Activated CD4-positive, alpha-beta memory T cell treated with anti-CD3 and anti-CD28 coated beads, Interleukin-2, amount 10 ng/mL, durations not matched to agents 7 days and 5 days (primary cell): ENCODE data around the gene ZBTB17. TPM values are rescaled to one million over a fixed set of nuclear protein-coding genes. Genes with fewer than 3 reads are reported as not detected.

Experiments used
- CTCF ChIA-PET: fragments of 350-600 bp; sonication (Branson Sonifier 250); formaldehyde crosslinking; loops from one replicate; lab custom pipeline; 2021; ENCODE audit warnings: antibody characterized with exemption, inconsistent platforms; lab: Charles Lee
- POLR2A ChIA-PET: fragments of 350-600 bp; sonication (Branson Sonifier 250); formaldehyde crosslinking; loops from one replicate; lab custom pipeline; 2021; ENCODE audit warnings: antibody characterized with exemption; lab: Charles Lee
- DNase-seq: peaks from one replicate; pipeline ENCODE4 v3.0.0-alpha.2; 2020
- H3K27ac Mint-ChIP-seq: one replicate; pipeline ENCODE4 v1.8.0; 2021; ENCODE audit warnings: mild to moderate bottlenecking, mixed read lengths
- H3K27me3 Mint-ChIP-seq: one replicate; pipeline ENCODE4 v1.8.0; 2021; ENCODE audit warnings: mixed read lengths
- H3K36me3 Mint-ChIP-seq: one replicate; pipeline ENCODE4 v1.8.0; 2021; ENCODE audit warnings: low read depth, mixed read lengths
- H3K4me1 Mint-ChIP-seq: one replicate; pipeline ENCODE4 v1.8.0; 2021; ENCODE audit warnings: mixed read lengths
- H3K4me3 Mint-ChIP-seq: one replicate; pipeline ENCODE4 v1.8.0; 2021; ENCODE audit warnings: mild to moderate bottlenecking, mixed read lengths
- H3K9me3 Mint-ChIP-seq: one replicate; pipeline ENCODE4 v1.8.0; 2021; ENCODE audit warnings: mixed read lengths
- total RNA-seq, 2 experiments: library from RNA; stranded (reverse); gene quantifications; one replicate each; pipeline ENCODE4 v1.2.3, GENCODE V29; 2021

ZBTB17 gene
- total RNA-seq, 2 experiments from 2014 or later = 43.8 to 48.0 TPM

DNA sequence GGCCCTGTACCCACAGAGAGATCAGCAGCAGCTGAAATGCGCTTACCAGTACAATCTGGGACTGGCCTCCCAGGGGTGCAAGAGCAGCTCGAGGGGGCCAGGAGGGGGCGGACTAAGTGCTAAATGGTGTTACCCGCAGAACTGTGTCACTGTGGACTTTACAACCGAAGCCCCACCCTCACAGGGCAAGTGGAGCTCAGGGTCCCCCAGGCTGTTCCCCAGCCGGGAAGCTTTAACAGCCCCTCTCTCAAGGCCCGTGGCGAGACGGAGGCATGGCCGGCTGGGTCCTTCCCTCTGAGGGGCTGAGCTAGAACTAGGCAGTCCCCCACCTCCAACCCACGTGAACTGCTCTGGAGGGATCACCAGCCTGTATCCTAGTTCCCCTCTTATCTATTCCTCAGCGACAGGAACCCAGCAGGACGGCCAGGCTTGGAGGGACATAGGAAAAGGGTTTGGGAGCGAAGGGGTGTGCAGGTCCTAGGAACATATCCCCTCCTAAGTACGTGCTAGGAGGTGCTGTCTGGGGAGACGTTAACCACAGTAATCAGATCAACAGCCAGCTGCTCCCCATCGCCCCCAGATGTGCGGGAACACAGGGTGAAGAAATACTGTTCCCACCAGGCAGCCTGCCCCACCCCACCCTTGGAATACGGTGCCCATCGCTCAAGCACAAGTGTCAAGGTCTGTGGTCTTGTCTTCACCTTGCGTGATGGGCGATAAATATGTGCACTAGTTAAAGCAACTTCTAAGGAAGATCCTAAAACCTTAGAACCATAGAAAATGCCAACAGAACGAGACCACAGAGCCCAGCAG is 24.4 kb downstream of the ZBTB17 start:
- Mint-ChIP-seq H3K27ac (peak overlapping the region; percentile 88), H3K36me3 (peaks cover 30% of the 10 kb centered on the region), H3K27me3 (no peaks in the 10 kb centered on the region), H3K4me3 (peak overlapping the region; percentile 3), H3K4me1 (peaks cover 80% of the 10 kb centered on the region), H3K9me3 (no peaks in the 10 kb centered on the region)
- DNase-seq = peak; percentile 44
- ChIA-PET CTCF (interaction anchor here (1.3 kb wide), 1 partner anchor 24 kb away, joined by 3 read pairs; the partner anchor contains the start of gene ZBTB17), POLR2A (interaction anchor here (0.8 to 4.7 kb wide), 4 partner anchors 11 to 24 kb away, joined by 5 to 31 read pairs (median 14); partner anchors contain the start of gene ZBTB17)

DNA sequence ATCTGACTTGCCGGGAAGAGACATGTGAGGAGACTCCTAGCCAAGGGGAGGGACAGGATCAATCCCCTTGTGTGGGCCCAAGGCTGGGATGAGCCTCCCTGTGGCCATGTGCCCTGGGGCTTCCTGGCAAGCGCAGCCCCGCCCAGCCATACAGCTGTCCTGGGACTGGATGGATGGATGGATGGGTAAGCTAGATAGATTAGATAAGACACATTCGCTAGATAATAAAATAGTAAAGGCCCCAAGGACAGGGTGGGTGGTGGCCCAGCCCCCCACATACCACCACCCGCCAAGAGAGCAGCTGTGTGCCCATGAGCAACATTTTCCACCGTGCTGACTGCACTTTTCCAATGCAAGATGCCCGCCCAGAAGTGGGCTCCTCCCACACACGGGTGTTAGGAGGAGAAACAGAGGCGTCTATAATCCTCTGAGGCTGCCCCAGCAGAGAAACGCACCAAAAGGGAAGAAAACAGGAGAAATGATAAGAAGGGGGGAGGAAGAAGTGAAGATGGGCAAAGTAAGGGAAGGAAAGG is 25.1 kb downstream of the ZBTB17 start:
- no peaks in the 10 kb centered on the region for H3K9me3 Mint-ChIP-seq

DNA sequence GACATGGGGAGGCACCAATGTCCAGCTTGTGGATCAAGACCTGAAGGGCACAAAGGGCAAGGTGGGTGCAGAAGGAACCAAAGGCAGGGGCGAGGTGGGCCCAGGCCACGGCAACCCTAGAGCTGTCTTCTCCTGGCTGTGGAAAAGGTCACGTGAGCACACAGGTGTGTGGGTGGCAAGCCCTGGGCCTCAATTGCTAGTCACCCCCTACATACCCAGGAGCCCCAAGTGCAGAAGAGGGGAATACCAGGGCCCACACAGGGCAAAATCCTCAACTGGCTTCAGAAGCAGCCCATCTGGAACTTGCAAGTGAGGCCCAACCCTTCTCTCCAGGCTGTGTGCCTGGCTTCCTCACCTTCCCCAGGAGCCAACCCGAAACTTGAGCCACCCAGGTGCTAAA is 25.6 kb downstream of the ZBTB17 start:
- H3K36me3 Mint-ChIP-seq = peaks cover 37% of the 10 kb centered on the region
- ChIA-PET CTCF (interaction anchor here (1.4 kb wide), 1 partner anchor 159 kb away, joined by 4 read pairs; no protein-coding TSS in a partner anchor), POLR2A (interaction anchor here (0.8 to 4.7 kb wide), 9 partner anchors 9 to 117 kb away, joined by 3 to 31 read pairs (median 6); partner anchors contain the start of genes SPEN and ZBTB17)
- no peak for DNase-seq
- H3K9me3 Mint-ChIP-seq = no peaks in the 10 kb centered on the region
- H3K27me3 Mint-ChIP-seq = no peaks in the 10 kb centered on the region
- peak overlapping the region; percentile 88 for H3K27ac Mint-ChIP-seq
- H3K4me1 Mint-ChIP-seq = peaks cover 74% of the 10 kb centered on the region
- no peak overlapping the region for H3K4me3 Mint-ChIP-seq

More for the DNA sequence above, 25.1 kb downstream of the ZBTB17 start:
- ChIA-PET POLR2A (interaction anchor here (0.8 to 4.7 kb wide), 7 partner anchors 8 to 103 kb away, joined by 3 to 31 read pairs (median 6); partner anchors contain the start of genes SPEN and ZBTB17), CTCF (interaction anchor here (1.3 kb wide), 1 partner anchor 25 kb away, joined by 3 read pairs; the partner anchor contains the start of gene ZBTB17)
- Mint-ChIP-seq H3K27me3 (no peaks in the 10 kb centered on the region), H3K4me1 (peaks cover 75% of the 10 kb centered on the region), H3K36me3 (peaks cover 36% of the 10 kb centered on the region), H3K4me3 (peak overlapping the region; percentile 3), H3K27ac (peak overlapping the region; percentile 88)
- DNase-seq = peak; percentile 73

DNA sequence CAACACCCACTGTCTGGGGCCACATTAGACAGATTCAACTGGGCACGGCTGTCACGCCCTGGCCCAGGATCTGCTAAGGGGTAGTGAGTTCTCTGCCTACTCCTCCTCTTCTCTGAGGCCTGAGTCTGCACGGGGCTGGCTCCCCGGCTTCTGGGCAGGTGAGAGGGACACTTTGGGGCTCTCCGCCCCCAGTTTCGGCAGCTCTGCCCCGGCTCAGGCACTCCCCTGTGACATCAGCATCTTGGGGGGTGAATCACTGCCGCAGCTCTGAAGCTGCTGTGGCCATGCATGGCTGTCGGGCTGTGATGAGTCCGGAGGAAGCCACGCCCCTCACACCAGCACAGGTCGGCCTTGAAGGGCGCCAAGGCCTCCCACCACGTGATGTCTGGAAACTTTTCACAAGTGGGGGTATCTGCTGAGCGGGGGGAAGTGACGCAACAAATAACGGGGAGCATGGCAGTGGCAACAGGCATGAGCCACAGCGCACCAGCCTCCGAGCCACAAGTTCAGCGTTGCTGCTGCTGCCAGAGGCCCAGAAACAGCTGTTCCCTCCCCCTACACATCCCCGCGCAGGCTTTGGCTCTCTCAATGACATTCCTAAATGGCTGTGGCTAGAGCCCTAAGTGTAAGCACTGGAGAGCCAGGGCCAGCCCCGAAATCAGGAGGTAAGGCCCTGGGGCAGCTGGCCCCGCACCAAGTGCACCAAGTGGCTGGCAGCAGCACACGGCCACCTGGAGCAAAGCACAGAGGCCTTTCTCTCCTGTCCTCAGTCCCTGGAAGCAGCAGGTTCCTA is 26.3 kb downstream of the ZBTB17 start:
- CTCF ChIA-PET = interaction anchor here (1.4 kb wide), 1 partner anchor 158 kb away, joined by 4 read pairs; no protein-coding TSS in a partner anchor
- POLR2A ChIA-PET = interaction anchor here (0.6 to 4.7 kb wide), 11 partner anchors 9 to 116 kb away, joined by 3 to 31 read pairs (median 5); partner anchors contain the start of genes SPEN and ZBTB17
- Mint-ChIP-seq H3K27ac (peak overlapping the region; percentile 88), H3K36me3 (peaks cover 35% of the 10 kb centered on the region), H3K9me3 (no peaks in the 10 kb centered on the region), H3K4me1 (peaks cover 71% of the 10 kb centered on the region), H3K4me3 (peak overlapping the region; percentile 48), H3K27me3 (no peaks in the 10 kb centered on the region)
- peak; percentile 92 for DNase-seq

DNA sequence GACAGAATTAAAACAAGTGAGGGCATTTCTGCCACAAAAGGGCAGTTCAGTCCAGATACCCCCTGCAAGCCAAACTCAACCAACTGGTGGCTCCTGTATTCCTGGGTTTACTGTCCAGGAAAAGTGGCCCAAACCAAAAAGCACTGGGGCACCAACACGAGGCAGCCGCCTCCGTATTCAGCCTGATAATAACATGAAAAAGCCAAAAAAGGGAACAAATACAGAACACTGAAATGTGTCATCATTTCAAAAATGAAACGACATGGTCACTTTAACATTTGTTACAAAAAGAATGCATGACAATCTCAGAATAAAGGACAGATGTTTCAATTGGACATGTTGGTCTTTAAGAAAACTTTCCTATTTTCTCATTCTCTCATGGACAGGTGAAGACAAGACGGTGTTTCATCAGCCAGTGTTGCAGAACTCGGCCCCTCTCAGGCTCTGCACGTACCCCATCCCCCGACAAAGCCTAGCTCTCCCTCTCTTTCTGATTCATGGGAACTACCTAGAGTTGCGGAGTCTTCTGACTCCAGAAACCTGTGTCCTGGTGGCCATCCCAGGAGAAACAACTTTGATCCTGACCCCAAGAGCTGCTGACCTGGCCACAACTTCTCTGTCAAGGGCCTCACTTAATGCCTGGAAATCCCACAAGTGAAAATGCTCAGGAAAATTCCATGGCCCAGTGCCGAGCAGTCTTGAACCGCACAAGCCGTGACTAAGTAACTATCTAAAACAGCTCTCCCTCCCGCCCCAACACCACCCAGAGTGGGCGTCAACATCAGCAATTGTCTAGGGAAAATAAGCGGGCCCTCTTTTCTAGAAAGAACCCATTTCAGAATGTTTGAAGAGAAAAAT is 27.1 kb downstream of the ZBTB17 start:
- POLR2A ChIA-PET = interaction anchor here (0.6 to 4.7 kb wide), 8 partner anchors 11 to 115 kb away, joined by 3 to 31 read pairs (median 4); partner anchors contain the start of genes SPEN and ZBTB17
- Mint-ChIP-seq H3K4me3 (peak overlapping the region; percentile 48), H3K9me3 (no peaks in the 10 kb centered on the region), H3K27ac (peak overlapping the region; percentile 88), H3K27me3 (no peaks in the 10 kb centered on the region), H3K4me1 (peaks cover 65% of the 10 kb centered on the region), H3K36me3 (peaks cover 30% of the 10 kb centered on the region)
- CTCF ChIA-PET = interaction anchor here (1.4 kb wide), 2 partner anchors 45 to 157 kb away, joined by 3 to 4 read pairs; no protein-coding TSS in a partner anchor
- peak; percentile 33 for DNase-seq

DNA sequence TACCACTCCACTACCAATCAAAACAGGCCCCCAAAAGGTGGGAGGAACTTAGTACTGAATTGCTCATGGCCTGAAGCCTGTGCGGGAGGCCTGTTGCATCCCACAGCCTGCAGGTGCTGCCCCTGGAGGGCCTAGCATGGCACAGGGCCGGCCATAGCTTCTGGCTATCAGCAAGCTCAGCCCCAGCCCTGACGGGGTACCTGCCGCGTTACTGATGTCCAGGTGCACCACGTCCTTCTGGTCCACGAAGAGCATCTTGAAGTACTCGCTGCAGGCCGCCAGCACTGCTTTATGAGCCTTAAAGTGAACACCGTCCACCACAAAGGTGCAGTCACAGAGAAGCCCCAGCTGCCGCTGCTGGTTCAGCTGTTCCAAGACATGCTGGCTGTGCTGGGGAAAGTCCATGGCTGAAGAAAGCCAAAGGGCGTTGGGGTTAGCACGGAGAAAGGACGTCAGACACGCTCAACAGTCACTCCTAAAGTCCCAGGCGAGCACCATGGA is 27.8 kb downstream of the ZBTB17 start:
- CTCF ChIA-PET = interaction anchor here (1.4 kb wide), 1 partner anchor 46 kb away, joined by 3 read pairs; no protein-coding TSS in a partner anchor
- peaks cover 27% of the 10 kb centered on the region for H3K36me3 Mint-ChIP-seq
- H3K4me1 Mint-ChIP-seq = peaks cover 58% of the 10 kb centered on the region

DNA sequence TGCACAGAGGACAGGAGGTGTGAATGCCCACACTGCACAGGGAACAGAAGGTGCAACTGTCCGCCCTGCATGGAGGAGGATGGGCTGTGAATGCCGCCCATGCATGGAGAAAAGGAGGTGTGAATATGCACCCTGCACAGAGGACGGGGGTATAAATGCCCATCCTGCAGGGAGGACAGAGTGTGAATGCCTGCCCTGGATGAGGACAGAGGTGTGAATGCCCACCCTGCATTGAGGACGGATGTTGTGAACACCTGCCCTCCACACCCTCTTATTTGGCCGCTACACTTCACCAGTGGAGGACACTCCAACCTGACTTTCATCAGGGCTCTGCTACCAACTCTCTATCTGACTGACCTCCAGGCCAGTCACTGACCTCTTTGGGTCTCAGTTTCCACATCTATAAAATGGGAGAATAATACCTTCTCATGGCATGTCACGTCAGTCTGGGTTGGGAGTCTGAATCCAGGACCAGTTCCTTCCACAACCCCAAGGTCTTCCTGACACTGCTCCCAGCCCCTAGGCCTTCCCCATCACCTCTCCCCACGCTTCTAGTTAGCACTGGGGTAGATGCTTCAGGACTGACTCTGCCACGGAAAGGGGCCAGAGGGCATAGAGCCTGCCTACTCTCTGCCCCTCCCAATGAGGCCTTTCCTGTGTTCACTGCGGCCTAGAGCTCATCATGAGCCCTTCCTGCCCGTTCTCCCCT is 28.4 kb downstream of the ZBTB17 start:
- peaks cover 54% of the 10 kb centered on the region for H3K4me1 Mint-ChIP-seq
- no peak overlapping the region for H3K4me3 Mint-ChIP-seq
- POLR2A ChIA-PET = interaction anchor here (1.2 kb wide), 1 partner anchor 29 kb away, joined by 3 read pairs; the partner anchor contains the start of gene ZBTB17

More for the DNA sequence above, 27.8 kb downstream of the ZBTB17 start:
- H3K9me3 Mint-ChIP-seq = no peaks in the 10 kb centered on the region
- H3K27me3 Mint-ChIP-seq = no peaks in the 10 kb centered on the region
- H3K27ac Mint-ChIP-seq = peak overlapping the region; percentile 88
- POLR2A ChIA-PET = interaction anchor here (1.2 to 3.8 kb wide), 4 partner anchors 15 to 101 kb away, joined by 3 to 16 read pairs (median 3); partner anchors contain the start of genes SPEN and ZBTB17
- no peak overlapping the region for H3K4me3 Mint-ChIP-seq
- no peak for DNase-seq

DNA sequence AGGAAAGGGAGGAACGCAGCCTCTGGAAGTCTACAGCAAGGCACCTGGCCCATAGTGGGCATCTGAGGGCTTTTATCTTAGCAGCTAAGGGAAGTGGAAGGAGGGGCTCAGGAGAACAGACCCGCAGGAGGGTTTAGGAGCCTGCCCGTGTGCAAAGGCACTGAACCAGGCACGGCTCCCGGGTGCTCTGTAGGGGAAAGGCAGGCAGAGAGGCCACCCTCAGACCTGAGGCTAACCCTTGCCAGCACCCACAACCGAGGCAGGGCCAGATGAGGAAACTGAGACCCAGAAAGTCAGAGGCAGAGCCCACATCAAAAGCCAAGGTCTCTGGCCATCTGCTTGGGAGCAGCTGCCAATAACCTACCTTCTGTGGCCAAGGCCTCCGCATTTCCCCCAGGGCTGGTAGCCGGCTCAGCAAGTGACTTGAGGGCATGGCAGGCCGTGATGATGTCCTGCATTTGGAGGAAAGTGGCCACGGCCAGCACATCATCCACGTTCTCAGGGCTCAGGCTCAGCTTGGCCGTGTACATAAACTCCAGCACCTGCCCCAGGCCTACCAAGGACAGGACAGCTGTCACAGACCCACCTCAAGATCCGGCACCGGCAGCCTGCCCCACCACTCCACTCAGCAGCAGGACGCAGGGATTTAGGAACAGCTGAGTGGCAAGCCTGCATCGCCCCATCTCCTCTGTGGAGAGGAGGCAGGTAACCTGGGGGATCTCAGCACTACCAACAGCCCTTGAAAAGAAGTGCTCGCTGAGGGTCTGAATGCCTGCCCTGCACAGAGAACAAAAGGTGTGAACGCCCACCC is 29.1 kb downstream of the ZBTB17 start:
- POLR2A ChIA-PET = interaction anchor here (1.2 kb wide), 1 partner anchor 29 kb away, joined by 3 read pairs; the partner anchor contains the start of gene ZBTB17
- DNase-seq = no peak
- CTCF ChIA-PET = no interaction called here

More for the DNA sequence above, 28.4 kb downstream of the ZBTB17 start:
- CTCF ChIA-PET = interaction anchor here (1.4 kb wide), 1 partner anchor 46 kb away, joined by 3 read pairs; no protein-coding TSS in a partner anchor
- H3K9me3 Mint-ChIP-seq = no peaks in the 10 kb centered on the region
- no peaks in the 10 kb centered on the region for H3K27me3 Mint-ChIP-seq
- DNase-seq = no peak
- H3K36me3 Mint-ChIP-seq = peaks cover 25% of the 10 kb centered on the region
- H3K27ac Mint-ChIP-seq = peak overlapping the region; percentile 88

DNA sequence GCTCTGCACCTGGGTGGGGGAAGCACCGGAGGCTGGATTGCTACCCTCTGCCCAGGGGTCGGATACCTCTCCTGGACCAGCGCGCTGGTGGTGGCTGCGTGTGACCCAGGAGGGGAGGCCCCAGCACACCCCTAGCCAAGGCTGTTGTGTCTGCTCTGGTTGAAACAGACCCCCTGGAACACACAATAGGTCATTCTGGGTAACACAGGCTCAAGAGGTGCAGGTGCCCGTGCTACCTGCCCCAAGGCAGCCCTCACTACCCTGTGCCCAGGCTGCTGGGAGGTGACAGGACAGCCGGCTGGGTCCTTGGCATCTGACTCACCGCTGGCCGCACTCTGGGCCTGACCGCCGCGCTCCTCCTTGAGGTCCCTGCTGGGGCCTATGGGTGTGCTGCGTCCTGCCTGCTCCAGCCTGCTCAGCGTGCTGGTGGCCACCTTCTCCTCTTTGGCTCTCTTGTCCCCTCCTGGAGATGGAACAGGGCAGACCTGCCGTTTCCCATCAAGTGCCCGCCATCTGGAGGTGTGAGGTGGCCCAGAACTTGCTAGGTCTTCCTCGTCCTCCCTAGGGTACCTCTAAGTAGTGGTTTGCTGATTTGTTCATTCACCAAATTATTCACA is 30.0 kb downstream of the ZBTB17 start:
- Mint-ChIP-seq H3K9me3 (no peaks in the 10 kb centered on the region), H3K36me3 (peaks cover 31% of the 10 kb centered on the region), H3K27ac (no peak overlapping the region), H3K4me3 (no peak overlapping the region), H3K27me3 (no peaks in the 10 kb centered on the region), H3K4me1 (peaks cover 38% of the 10 kb centered on the region)
- ChIA-PET POLR2A (no interaction called here), CTCF (no interaction called here)
- DNase-seq = no peak

More for the DNA sequence above, 29.1 kb downstream of the ZBTB17 start:
- peaks cover 31% of the 10 kb centered on the region for H3K36me3 Mint-ChIP-seq
- H3K4me1 Mint-ChIP-seq = peaks cover 46% of the 10 kb centered on the region
- no peaks in the 10 kb centered on the region for H3K9me3 Mint-ChIP-seq
- H3K27ac Mint-ChIP-seq = peak overlapping the region; percentile 40
- H3K4me3 Mint-ChIP-seq = no peak overlapping the region
- H3K27me3 Mint-ChIP-seq = no peaks in the 10 kb centered on the region
